Panc1 (cell line): ENCODE measurements around the gene HABP4.

Source experiments
- CTCF ChIP-seq: fragments of 450-650 bp; IDR thresholded peaks from 2 replicates; pipeline ENCODE4 v1.5.1; 2017; ENCODE audit warnings: mild to moderate bottlenecking
- POLR2AphosphoS5 ChIP-seq: IDR thresholded peaks from 2 replicates; pipeline ENCODE4 v1.6.1; 2012; ENCODE audit warnings: mild to moderate bottlenecking, low read depth, low read length, moderate library complexity
- REST ChIP-seq, 2 experiments: IDR thresholded peaks; 2 replicates each; pipeline ENCODE4 v1.6.1; 2011 to 2012; ENCODE audit warnings: low read depth in 2 of 2, control low read depth in 1 of 2, low read length in 1 of 2, mild to moderate bottlenecking in 1 of 2, moderate library complexity in 1 of 2; ENCODE audit not compliant: insufficient read depth in 1 of 2
- TCF7L2 ChIP-seq: IDR thresholded peaks from 2 replicates; pipeline ENCODE4 v1.6.1; 2011; ENCODE audit warnings: mild to moderate bottlenecking, low read depth, low read length, inconsistent platforms

GRCh38 chr9:96489482-96489979 lies 39.6 kb downstream of the HABP4 start:
- TF ChIP-seq CTCF = no peak
- no peak for TF ChIP-seq POLR2AphosphoS5
- no peak for TF ChIP-seq REST (IDR thresholded peaks at IDR 0.05; ENCODE audit: insufficient read depth in 1 of 2, low read depth in 2 of 2, low read length in 1 of 2)
- no peak for TF ChIP-seq TCF7L2
